GM19043 (cell line): ENCODE results near the gene IPO5.
"Not testable (repeated sequence)": the region's sequence is repeated elsewhere in the genome, so short reads cannot be mapped to it uniquely, and the experiment has no call there.

Source experiments
- ATAC-seq: cut with Tn5 transposase; IDR thresholded peaks from one replicate; pipeline ENCODE4 v1.9.1; 2021; ENCODE audit warnings: low read depth; ENCODE audit not compliant: unreplicated experiment

The IPO5 gene

DNA sequence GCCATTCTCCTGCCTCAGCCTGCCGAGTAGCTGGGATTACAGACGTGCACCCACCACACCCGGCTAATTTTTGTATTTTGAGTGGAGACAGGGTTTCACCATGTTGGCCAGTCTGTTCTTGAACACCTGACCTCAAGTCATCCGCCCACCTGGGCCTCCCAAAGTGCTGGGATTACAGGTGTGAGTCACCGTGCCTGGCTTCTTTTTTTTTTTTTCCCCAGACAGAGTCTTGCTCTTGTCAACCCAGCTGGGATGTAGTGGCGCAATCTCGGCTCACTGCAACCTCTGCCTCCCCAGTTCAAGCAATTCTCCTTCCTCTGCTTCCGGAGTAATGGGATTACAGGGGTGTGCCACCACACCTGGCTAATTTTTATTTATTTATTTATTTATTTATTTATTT is 51.5 kb downstream of the IPO5 start:
- ATAC-seq, result not testable (repeated sequence)

DNA sequence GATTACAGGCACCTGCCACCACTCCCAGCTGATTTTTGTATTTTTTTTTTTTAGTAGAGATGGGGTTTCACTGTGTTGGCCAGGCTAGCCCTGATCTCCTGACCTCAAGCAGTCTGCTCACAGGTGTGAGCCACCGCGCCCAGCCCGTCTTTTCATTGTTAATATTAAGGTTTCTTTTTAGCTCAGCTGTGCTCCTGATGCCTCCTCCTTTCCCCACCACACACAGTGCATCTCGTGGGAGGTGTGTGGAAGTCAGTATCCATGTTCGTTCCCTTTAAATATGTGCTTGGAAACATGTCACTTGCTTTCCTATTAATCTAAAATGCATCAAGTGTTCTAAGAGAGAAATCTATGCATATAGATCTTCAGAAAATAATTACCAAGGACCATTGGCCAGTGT is 53.5 kb downstream of the IPO5 start:
- ATAC-seq, result no peak

DNA sequence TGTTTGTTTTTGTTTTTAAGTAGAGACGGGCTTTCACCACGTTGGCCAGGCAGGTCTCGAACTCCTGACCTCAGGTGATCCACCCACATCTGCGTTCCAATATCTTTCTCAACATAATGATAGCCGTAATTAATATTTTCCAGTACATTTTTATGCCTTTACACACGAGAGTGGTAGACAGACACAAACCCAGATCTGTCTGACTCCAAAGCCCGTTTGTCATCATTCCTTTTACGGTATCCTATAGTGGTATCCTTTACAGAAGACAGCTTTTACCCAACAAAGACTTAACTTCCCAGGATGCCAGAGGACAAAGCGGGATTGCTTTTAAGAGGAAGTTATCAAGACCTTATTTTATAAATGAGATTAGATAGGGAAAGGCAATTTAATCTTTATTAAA is 59.8 kb downstream of the IPO5 start:
- no peak for ATAC-seq

DNA sequence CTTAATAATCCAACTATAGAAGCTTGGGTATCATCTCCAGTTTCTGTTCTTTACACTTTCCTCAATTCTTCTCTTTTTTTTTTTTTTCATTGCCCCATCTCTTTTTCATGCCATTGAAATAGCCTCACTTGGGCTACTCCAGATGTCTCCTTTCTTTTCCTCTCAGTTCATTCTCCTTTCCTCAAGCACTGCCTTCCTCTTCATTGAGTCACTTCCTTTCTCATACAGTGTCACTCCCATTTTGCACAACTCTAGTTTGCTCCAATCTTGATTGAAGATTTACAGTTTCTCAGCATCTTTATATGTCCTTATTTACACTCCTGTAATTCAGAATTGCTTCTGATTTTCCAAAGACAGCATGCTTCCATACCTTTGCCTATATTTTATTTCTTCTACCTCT is 61.3 kb downstream of the IPO5 start:
- ATAC-seq, result no peak

DNA sequence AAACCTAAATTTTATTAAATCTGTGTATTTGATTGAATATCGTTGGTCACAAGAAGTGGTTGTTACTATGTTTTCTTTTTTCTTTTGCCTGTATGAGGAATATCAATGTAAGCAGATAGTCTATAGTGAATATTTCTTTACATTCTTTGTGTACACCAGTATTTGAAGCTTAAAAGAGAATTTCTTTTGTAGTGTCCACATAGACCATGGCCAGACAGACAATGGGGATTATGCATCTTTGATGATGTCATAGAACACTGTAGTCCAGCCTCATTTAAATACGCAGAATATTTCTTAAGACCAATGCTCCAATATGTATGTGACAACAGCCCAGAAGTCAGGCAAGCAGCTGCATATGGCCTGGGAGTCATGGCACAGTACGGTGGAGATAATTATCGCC is 64.8 kb downstream of the IPO5 start:
- no peak for ATAC-seq

DNA sequence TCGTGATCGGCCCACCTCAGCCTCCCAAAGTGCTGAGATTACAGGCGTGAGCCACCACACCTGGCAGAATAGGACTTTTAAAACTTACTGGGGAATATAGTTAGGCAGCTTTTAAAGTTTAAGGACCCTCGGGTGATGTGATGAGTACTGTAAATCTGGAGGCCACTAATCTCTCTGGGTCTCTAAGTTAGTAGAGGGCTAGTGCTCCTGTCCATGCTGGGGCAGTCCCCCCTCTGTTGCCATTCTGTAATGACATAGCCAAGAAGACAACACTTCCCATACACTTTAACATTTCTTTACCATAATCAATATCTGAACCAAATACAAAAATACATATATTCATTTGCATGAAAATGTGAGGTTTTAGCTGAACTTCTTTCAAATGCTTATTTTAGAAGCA is 65.7 kb downstream of the IPO5 start:
- no peak for ATAC-seq

DNA sequence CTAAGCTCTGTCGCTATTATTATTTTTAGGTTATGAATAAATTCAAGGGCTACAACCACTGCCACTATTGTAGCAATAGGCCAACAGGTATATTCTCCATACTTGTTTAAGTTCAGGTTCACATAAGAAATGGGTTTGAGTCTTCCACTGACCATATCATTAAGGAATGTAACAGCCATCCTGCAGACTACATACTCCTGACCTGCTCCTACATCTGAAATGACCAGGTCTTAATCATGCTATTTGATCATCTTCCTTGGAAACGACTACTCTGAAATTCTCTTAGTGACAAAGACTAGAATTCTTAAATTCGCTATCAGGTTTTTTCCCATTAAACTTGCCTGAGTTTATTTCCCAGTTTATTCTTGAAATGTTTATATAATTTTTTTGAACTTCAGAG is 66.8 kb downstream of the IPO5 start:
- ATAC-seq, result no peak

DNA sequence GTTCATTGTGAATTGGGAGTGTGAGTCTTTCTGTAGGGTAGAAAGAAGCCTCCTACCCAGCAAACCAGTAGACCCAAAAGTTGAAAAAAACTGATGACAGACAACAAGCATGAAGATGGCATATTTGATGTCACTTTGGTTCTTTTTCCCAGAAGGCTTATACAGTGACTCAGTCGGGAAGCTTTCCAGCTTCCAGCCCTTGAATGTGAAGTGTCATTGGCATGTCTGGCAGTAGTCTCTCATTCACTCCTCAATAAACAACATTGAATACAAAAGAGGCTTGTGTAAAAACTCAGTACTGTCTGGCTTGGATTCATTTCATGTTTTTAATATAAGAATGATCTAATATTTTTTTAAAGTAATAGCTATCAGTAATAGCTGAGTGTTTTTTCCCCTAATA is 68.7 kb downstream of the IPO5 start:
- ATAC-seq, result no peak

DNA sequence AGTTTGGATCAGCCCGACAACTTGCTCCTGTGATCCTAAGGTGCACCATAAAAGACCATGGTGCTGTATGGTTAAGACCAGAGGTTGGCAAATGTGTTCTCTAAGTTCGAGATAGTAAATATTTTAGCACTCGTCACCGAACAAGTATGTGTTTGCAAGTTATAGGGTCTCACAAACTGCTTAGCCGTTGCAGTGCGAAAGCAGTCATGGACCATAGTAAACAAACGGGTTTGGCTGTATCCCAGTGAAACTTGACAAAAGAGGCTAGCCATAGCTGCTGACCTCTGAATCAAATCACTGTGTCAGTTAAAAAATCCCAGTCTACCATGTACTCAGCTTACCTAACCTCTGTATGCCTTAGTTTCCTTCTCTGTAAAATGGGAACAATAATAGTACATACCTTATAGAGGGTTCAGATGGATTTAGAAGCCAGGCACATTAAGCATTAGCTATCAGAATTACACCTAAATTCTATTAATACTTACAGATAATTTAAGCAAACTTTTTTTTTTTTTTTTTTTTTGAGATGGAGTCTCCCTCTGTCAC is 72.1 kb downstream of the IPO5 start:
- ATAC-seq, result no peak

DNA sequence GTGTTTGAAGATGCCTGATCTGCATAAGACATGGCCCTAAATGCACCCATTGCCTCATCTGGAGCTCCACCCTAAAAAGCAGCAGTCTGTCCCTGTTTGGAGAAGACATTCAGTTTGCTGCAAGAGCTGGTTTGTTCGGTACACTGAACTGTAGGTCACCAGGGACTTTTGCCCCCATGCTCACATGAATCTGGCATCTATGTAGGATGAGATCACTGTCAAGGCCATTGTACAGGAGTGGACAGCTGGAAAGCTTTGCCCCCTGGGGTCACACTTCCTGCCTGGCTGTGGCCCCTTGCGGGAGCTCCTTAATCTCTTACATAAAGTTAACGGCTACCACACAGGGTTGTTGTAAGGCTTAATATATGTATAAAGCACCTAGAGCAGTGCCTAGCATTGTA is 73.0 kb downstream of the IPO5 start:
- ATAC-seq, result no peak

DNA sequence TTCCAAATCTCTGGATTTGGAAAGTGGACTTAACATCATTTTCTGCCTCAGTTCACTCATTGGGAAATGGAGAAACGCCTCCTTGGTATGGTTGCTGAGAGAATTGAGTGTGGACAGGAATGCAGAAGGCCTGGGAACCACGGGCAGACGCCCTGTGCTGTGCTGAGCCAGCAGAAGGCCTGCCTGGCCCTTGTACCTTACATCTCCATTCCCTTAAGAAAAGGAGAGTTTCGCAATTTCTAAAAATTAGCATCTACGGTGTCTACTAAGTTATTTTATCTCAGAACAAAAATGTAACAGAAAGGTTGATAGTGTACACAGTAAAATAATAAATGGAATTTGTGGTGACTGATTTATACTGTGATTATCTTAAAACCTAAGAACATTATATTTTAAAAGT is 78.7 kb downstream of the IPO5 start:
- no peak for ATAC-seq

DNA sequence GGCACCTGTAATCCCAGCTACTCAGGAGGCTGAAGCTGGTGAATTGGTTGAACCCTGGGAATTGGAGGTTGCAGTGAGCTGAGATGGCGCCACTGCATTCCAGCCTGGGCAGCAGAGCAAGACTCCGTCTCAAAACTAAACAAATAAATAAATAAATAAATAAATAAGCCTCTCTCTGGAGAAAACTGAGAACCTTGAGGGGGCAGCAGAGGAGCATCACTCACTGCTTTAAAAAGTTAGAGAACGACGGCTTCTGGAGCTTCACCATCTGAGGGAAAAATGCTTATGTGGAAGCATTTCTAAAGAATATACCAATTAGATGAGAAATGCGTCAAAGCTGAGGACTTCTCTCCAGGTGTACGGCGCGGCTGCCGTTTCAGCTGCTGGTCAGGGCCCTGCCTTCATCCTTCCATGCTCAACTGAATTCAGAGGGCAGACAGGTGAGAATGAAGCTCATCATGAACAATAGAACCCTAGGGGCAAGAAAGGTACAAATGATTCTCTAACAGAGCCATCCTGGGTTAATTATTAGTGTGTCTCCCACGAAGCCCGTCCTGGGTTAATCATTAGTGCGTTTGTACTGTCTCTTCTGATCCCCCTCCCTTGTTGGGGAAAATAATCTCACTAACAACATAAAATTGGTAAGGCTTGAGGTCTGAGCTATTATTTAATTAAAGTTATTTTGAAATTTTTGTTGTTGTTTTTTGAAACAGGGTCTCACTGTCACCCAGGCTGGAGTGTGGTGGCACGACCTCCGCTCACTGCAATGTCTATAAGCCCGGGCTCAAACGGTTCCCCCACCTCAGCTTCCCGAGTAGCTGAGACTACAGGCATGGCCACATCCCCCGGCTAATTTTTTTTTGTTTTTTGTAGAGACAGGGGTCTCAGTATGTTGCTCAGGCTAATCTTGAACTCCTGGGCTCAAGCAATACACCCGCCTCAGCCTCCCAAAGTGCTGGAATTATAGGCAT is 80.1 kb downstream of the IPO5 start:
- no peak for ATAC-seq

DNA sequence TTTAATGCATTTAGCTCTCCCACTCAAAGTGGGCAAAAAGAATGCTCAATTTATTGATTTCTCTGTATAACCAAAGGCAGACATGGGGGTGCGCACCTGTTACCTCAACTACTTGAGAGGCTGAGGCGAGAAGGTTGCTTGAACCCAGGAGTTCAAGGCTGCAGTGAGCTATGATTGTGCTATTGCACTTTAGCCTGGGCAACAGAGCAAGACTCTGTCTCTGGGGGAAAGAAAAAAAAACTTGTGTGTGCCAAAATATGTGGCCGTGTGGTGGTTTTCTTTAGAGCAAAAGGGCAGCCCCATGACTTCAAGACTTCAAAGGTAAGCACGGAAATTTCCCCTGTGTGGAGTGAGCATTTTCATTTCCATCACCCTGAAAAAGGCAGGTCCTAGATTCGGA is 81.9 kb downstream of the IPO5 start:
- no peak for ATAC-seq

DNA sequence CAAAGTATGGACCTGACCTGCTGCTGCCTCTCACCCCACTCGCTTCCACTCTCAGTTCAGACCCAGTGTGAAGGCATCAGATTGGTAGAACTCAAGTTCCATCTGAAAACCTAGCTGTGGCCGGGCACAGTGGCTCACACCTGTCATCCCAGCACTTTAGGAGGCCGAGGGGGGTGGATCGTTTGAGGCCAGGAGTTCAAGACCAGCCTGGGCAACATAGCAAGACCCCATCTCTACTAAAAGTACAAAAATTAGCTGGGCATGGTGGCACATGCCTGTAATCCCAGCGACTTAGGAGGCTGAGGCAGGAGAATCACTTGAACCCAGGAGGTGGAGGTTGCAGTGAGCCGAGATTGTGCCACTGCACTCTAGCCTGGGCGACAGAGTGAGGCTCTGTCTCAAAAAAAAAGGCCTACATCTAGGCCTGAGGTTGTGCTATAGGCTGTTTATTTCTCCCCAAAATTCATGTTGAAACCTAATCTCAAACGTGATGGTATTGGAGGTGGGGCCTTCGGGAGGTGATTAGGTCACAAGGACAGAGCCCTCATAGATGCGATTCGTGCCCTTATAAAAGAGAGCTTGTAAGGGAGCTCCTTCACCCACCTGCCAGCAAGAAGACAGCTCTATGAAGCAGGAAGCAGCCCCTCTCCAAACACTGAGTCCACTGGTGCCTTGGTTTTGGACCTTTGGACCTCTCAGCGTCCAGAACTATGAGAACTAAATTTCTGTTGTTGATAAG is 83.3 kb downstream of the IPO5 start:
- ATAC-seq, result not testable (repeated sequence)

DNA sequence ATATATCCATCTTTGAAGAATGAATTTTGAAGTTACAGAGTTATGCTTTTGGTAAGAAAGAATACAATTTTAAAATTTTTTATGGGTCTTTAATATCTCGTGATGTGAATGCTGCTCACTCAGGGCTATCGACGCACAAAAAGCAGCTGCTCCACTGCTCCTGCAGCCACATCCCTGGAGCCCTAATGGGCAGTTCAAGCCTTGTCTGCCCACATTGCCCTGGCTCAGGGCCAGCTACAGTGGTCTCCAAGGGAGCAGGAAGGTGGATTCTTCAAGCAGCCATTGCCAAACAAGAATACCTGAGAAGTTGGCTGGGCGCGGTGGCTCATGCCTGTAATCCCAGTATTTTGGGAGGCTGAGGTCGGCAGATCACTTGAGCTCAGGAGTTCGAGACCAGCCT is 85.8 kb downstream of the IPO5 start:
- no peak for ATAC-seq

DNA sequence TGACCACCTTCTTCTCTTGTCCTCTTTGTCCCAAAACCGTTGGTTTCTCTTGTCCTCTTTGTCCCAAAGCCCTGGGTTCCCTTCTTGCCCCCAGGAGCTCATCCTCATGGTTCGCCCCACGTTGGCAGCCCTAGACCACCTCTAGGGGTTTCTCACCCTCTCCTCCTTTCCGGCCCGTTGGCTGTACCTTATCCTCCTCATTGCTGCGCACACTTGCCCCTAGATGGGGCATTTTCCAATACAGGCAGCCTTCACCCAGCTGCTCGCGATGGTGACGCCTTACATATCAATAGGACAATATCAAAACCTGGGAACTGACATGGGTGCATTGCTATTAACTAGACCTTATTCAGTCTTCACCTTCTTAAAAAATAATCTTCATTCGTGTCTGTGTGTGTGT is 86.5 kb downstream of the IPO5 start:
- ATAC-seq, result no peak

DNA sequence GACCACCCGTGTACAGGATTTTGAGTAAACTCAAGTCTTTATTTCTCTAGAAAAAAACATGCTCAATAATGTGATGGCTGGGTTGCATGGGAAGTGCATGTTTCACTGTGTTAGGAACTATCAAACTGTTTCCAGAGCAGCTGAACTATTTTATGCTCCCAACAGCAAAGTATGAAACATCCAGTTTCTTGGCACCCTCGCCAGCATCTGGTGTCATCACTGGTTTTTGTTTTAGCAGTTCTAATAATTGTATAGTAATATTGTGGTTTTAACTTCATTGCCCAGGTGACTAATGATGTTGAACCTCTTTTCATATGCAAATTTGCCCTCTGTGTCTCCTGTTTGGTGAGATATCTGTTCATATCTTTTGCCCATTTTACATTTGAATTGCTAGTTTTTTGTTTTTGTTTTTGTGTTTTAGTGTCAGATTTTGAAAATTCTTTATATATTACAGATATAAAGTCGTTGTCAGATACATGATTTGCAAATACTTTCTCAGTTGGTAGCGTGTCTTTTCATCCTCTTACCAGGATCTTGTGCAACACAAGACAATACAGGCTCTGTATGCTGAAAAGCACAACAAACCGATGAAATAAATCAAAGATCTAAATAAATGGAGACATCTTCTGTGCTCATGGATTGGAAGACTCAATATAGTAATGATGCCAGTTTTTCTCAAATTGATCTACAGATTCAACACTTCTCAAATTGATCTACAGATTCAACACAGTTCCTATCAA is 87.8 kb downstream of the IPO5 start:
- ATAC-seq, result no peak

DNA sequence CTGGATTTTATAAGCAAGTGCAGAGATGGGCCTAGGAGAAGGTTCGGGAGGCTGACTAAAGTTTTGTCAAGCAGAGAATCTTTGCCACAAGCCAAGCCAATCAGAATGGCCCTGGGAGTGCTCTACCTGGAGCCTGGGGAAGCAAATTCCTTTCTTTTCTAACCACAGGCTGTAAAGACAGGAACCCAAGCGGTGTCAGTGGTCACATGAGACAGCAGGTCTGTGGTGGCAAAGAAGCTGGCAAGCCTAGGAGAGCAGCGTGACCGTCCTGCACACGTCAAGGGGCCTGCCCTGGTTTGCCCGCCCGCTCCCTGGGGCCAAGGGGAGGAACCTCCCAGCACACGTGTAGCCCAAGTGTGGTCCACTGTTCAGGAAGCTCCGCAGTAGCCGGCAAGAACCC is 90.8 kb downstream of the IPO5 start:
- ATAC-seq, result no peak

DNA sequence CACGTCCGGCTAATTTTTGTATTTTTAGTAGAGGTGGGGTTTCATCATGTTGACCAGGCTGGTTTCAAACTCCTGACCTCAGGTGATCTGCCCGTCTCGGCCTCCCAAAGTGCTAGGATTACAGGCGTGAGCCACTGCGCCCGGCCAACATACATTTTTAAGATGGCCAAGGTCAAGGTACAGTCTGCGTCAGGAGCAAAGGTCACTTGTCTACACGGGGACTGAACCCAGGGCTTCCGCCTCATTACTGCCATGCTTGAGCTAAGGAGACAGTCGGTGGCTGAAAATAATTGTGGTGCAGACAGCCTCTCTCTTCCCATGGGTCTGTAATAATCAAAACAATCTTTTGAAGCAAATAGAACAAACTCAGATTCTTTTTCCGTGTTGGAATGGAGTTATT is 94.3 kb downstream of the IPO5 start:
- not testable (repeated sequence) for ATAC-seq

DNA sequence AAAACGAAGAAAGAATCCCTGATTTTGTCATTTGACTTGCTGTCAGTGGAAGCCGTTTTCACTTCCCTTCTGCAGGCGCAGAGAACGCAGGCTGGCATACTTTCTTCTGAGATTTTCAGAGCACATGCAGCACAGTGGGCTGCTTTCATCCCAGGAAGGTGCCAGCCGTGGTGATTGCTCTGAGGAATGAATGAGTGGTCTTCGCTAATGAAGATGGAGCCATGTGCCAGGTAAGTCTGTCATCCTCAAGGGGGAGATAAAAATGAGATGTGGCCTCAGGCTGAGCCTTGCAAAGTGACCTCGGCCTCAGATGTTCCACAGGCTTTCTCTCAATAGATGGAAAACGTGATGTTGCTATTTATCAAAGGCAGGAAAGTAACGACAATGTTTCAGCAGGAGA is 94.8 kb downstream of the IPO5 start:
- no peak for ATAC-seq

DNA sequence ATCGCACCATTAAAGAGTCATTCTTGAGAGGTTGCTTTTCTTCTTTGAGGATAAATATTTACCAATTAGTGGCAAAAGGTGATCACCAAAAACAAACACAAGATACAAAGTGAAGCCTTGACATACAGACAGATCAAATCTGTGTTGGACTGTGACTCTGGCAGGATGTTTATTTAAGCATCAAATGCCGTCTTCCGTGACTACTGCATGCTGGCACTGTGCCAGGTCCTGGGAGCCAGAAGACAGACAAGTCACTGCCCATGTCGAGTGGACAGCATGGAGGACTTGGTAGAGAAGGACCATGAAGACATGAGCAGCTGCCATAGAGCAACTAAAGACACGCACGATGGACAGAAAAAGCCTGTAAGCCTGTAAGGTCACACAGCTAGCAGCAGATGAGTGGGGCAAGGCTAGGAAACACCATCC is 96.6 kb downstream of the IPO5 start:
- no peak for ATAC-seq
